Measurements from ENCODE around the gene LAMC3. TPM values are rescaled to one million over a fixed set of nuclear protein-coding genes. Genes with fewer than 3 reads are reported as not detected.

LAMC3 gene
- total RNA-seq, 1 experiment from 2014 or later, result not detected

DNA sequence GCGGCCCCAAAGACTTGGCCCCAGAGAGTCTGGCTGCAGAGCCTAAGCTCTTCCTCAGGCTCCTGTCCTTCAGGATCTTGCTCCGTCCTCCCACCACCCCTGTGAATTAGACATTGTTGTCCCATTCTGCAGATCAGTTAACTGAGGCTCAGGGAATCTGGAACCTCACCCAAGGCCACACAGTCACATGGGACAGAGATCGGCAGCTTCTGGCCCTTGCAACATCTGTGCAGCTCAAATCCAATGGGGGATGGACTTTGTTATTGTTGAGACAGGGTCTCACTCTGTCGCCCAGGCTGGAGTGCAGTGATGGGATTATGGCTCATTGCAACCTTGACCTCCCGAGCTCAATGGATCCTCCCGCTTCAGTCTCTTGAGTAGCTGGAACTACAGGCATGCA lies 23.9 kb upstream of the LAMC3 start:
- TF ChIP-seq, protein P1, sequence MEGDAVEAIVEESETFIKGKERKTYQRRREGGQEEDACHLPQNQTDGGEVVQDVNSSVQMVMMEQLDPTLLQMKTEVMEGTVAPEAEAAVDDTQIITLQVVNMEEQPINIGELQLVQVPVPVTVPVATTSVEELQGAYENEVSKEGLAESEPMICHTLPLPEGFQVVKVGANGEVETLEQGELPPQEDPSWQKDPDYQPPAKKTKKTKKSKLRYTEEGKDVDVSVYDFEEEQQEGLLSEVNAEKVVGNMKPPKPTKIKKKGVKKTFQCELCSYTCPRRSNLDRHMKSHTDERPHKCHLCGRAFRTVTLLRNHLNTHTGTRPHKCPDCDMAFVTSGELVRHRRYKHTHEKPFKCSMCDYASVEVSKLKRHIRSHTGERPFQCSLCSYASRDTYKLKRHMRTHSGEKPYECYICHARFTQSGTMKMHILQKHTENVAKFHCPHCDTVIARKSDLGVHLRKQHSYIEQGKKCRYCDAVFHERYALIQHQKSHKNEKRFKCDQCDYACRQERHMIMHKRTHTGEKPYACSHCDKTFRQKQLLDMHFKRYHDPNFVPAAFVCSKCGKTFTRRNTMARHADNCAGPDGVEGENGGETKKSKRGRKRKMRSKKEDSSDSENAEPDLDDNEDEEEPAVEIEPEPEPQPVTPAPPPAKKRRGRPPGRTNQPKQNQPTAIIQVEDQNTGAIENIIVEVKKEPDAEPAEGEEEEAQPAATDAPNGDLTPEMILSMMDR (IDR thresholded peaks at IDR 0.05; ENCODE audit: unreplicated experiment), result no peak
- intact Hi-C loops (cut with micrococcal nuclease), result no loop called here
- H3K4me3 Mint-ChIP-seq (ENCODE audit: unreplicated experiment), result no peak overlapping the region
- no peak overlapping the region for H3K27ac Mint-ChIP-seq (ENCODE audit: low read depth, unreplicated experiment)
- POLR2A ChIA-PET, result interaction anchor here (1.3 kb wide), 1 partner anchor 22 kb away, joined by 3 read pairs; no protein-coding TSS in a partner anchor
- DNase-seq (ENCODE audit: unreplicated experiment), result no peak
- H3K4me1 Mint-ChIP-seq (ENCODE audit: insufficient read depth, unreplicated experiment), result no peaks in the 10 kb centered on the region
- H3K9me3 Mint-ChIP-seq (ENCODE audit: unreplicated experiment), result no peaks in the 10 kb centered on the region
- CTCF ChIA-PET, result interaction anchor here (0.6 to 1.2 kb wide), 2 partner anchors 33 to 61 kb away, joined by 4 to 6 read pairs; no protein-coding TSS in a partner anchor
- peaks cover 8% of the 10 kb centered on the region for H3K36me3 Mint-ChIP-seq (ENCODE audit: insufficient read depth, unreplicated experiment)
- BruUV-seq (replicated peaks), result no TSS peak
- no peaks in the 10 kb centered on the region for H3K27me3 Mint-ChIP-seq (ENCODE audit: insufficient read depth, unreplicated experiment)

DNA sequence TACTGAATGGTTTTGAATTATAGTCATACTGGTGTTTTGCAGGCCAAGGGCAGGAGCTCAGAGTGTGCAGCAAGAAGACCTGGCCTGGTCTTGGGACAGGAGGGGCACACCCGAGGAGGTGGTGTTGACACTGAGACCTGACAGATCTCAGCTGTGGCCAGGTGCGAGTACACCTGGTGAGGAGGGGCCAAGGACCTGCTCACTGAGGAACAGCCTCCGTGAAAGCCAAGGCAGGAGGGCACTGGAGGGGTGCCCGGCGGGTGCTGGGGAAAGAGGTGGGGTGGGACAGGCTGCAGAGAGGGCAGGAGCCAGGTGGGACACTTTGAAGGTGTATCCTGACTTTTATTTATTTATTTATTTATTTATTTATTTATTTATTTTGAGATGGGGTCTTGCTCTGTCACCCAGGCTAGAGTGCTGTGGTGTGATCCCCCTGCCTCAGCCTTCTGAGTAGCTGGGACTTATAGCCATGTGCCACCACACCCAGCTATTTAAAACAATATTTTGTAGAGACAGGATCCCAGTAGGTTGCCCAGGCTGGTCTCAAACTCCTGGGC lies 23.3 kb upstream of the LAMC3 start:
- Mint-ChIP-seq H3K36me3 (ENCODE audit: insufficient read depth, unreplicated experiment) (peaks cover 8% of the 10 kb centered on the region), H3K4me1 (ENCODE audit: insufficient read depth, unreplicated experiment) (no peaks in the 10 kb centered on the region), H3K4me3 (ENCODE audit: unreplicated experiment) (no peak overlapping the region), H3K27ac (ENCODE audit: low read depth, unreplicated experiment) (no peak overlapping the region), H3K9me3 (ENCODE audit: unreplicated experiment) (no peaks in the 10 kb centered on the region), H3K27me3 (ENCODE audit: insufficient read depth, unreplicated experiment) (no peaks in the 10 kb centered on the region)
- intact Hi-C loops (cut with micrococcal nuclease), result no loop called here
- no peak for DNase-seq (ENCODE audit: unreplicated experiment)
- TF ChIP-seq, protein P1 (IDR thresholded peaks at IDR 0.05; ENCODE audit: unreplicated experiment), result no peak
- POLR2A ChIA-PET, result interaction anchor here (0.6 kb wide), 1 partner anchor 13 kb away, joined by 3 read pairs; no protein-coding TSS in a partner anchor
- no TSS peak for BruUV-seq (replicated peaks)
- CTCF ChIA-PET, result interaction anchor here (1.2 kb wide), 1 partner anchor 61 kb away, joined by 4 read pairs; no protein-coding TSS in a partner anchor

DNA sequence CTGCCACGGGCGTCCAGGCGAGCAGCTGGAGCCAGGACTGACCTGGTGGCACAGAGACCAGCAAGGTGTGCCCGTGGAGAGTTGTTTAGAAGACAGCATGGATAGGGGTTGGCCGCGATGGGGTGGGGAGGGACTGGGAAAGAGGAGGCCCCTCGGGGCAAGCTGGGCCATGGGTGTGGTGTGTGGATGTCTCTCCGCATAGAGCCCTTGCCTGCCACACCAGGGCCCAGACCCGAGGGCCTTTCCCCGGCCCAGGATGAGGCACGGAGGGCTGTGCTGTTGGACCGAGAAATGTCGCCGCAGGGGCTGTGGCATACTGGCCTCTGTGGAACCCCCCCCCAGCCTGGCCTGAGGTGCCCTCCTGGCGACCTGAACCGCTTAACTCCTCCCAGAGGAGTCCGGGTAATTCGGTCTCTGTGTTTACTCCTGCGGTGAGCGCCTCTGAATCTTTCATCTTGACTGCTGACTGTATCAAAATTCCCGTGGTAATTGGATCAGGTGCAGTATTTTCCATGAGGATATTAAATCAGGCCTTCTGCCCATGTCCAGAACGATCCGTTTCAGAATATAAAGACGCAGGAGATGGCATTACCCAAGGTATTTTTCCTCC lies 22.5 kb upstream of the LAMC3 start:
- no TSS peak for BruUV-seq (replicated peaks)
- TF ChIP-seq, protein P1 (IDR thresholded peaks at IDR 0.05; ENCODE audit: unreplicated experiment), result no peak
- no peak for DNase-seq (ENCODE audit: unreplicated experiment)
- ChIA-PET POLR2A (no interaction called here), CTCF (interaction anchor here (0.5 to 0.6 kb wide), 3 partner anchors 17 to 279 kb away, joined by 3 to 4 read pairs (median 3); no protein-coding TSS in a partner anchor)
- H3K27me3 Mint-ChIP-seq (ENCODE audit: insufficient read depth, unreplicated experiment), result no peaks in the 10 kb centered on the region
- H3K27ac Mint-ChIP-seq (ENCODE audit: low read depth, unreplicated experiment), result no peak overlapping the region
- no peak overlapping the region for H3K4me3 Mint-ChIP-seq (ENCODE audit: unreplicated experiment)
- intact Hi-C loops (cut with micrococcal nuclease), result no loop called here
- H3K36me3 Mint-ChIP-seq (ENCODE audit: insufficient read depth, unreplicated experiment), result peaks cover 8% of the 10 kb centered on the region
- H3K4me1 Mint-ChIP-seq (ENCODE audit: insufficient read depth, unreplicated experiment), result no peaks in the 10 kb centered on the region
- H3K9me3 Mint-ChIP-seq (ENCODE audit: unreplicated experiment), result no peaks in the 10 kb centered on the region

DNA sequence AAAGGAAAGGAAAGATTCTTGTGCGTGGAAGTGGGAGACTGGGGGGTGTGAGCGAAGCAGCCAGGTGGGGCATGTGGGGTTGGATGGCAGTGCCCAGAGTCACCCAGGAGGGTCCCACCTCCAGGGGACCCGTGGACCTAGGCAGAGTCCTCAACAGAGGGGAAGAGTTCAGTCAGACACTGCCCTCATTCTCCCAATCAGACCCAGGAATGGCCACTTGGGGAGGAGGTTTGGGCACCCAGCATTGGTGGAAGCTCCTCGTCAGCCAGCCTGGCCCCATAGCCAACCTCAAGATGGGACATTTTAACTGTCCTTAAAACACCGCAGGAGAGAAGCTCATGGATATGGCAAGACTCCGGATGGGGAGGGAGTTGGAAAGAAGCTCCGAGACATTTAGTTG lies 21.9 kb upstream of the LAMC3 start:
- no TSS peak for BruUV-seq (replicated peaks)
- Mint-ChIP-seq H3K36me3 (ENCODE audit: insufficient read depth, unreplicated experiment) (peaks cover 8% of the 10 kb centered on the region), H3K4me1 (ENCODE audit: insufficient read depth, unreplicated experiment) (no peaks in the 10 kb centered on the region), H3K9me3 (ENCODE audit: unreplicated experiment) (no peaks in the 10 kb centered on the region), H3K27ac (ENCODE audit: low read depth, unreplicated experiment) (no peak overlapping the region), H3K4me3 (ENCODE audit: unreplicated experiment) (no peak overlapping the region), H3K27me3 (ENCODE audit: insufficient read depth, unreplicated experiment) (no peaks in the 10 kb centered on the region)
- ChIA-PET POLR2A (no interaction called here), CTCF (interaction anchor here (0.5 to 0.6 kb wide), 3 partner anchors 16 to 279 kb away, joined by 3 to 4 read pairs (median 3); no protein-coding TSS in a partner anchor)
- TF ChIP-seq, protein P1 (IDR thresholded peaks at IDR 0.05; ENCODE audit: unreplicated experiment), result no peak
- intact Hi-C loops (cut with micrococcal nuclease), result no loop called here
- no peak for DNase-seq (ENCODE audit: unreplicated experiment)

All from MCF 10A (cell line).